HEK293T (cell line): ENCODE data around the gene MCRIP2.

Experiments used
- ARNT ChIP-seq: fragments of 450-650 bp; IDR thresholded peaks from 2 replicates; pipeline ENCODE4 v1.6.1; 2017; ENCODE audit warnings: mild to moderate bottlenecking
- BHLHE40 ChIP-seq: fragments of 450-650 bp; IDR thresholded peaks from 2 replicates; pipeline ENCODE4 v1.6.1; 2016; ENCODE audit warnings: mild to moderate bottlenecking, moderate library complexity, borderline replicate concordance
- ELF4 ChIP-seq: fragments of 450-650 bp; IDR thresholded peaks from 2 replicates; pipeline ENCODE4 v1.6.1; 2017; ENCODE audit warnings: antibody characterized with exemption
- L3MBTL2 ChIP-seq: fragments of 450-650 bp; conservative IDR thresholded peaks from 2 replicates; pipeline ENCODE4 v1.6.1; 2016; ENCODE audit warnings: mild to moderate bottlenecking
- NFRKB ChIP-seq: fragments of 450-650 bp; IDR thresholded peaks from 2 replicates; pipeline ENCODE4 v1.6.1; 2016; ENCODE audit warnings: mild to moderate bottlenecking, moderate library complexity
- PKNOX1 ChIP-seq: fragments of 450-650 bp; IDR thresholded peaks from 2 replicates; pipeline ENCODE4 v1.6.1; 2016
- TARDBP ChIP-seq: fragments of 450-650 bp; IDR thresholded peaks from 2 replicates; pipeline ENCODE4 v1.6.1; 2016
- ZNF384 ChIP-seq: fragments of 450-650 bp; IDR thresholded peaks from 2 replicates; pipeline ENCODE4 v1.6.1; 2016

GRCh38 chr16:686459-687260 is 45.0 kb downstream of the MCRIP2 start:
- TF ChIP-seq ELF4, result no peak
- no peak for TF ChIP-seq ZNF384
- TF ChIP-seq BHLHE40, result no peak
- TF ChIP-seq TARDBP, result no peak
- no peak for TF ChIP-seq ARNT
- no peak for TF ChIP-seq NFRKB
- TF ChIP-seq PKNOX1, result no peak
- TF ChIP-seq L3MBTL2, result no peak
